Hepatocyte (in vitro differentiated cells): ENCODE results near the gene FMNL2.

ENCODE experiments used
- EZH2phosphoT487 ChIP-seq: fragments of 200-600 bp; sonication (generic); IDR thresholded peaks from one replicate; pipeline ENCODE4 v1.6.1; 2018; ENCODE audit warnings: antibody characterized with exemption, mild to moderate bottlenecking, low read depth, moderate library complexity; ENCODE audit not compliant: unreplicated experiment, severe bottlenecking
- TF ChIP-seq, protein P1 (sequence below): fragments of 200-600 bp; sonication (generic); IDR thresholded peaks from 2 replicates; pipeline ENCODE4 v1.5.1; 2016; ENCODE audit warnings: antibody characterized with exemption, mild to moderate bottlenecking; ENCODE audit not compliant: poor library complexity

DNA sequence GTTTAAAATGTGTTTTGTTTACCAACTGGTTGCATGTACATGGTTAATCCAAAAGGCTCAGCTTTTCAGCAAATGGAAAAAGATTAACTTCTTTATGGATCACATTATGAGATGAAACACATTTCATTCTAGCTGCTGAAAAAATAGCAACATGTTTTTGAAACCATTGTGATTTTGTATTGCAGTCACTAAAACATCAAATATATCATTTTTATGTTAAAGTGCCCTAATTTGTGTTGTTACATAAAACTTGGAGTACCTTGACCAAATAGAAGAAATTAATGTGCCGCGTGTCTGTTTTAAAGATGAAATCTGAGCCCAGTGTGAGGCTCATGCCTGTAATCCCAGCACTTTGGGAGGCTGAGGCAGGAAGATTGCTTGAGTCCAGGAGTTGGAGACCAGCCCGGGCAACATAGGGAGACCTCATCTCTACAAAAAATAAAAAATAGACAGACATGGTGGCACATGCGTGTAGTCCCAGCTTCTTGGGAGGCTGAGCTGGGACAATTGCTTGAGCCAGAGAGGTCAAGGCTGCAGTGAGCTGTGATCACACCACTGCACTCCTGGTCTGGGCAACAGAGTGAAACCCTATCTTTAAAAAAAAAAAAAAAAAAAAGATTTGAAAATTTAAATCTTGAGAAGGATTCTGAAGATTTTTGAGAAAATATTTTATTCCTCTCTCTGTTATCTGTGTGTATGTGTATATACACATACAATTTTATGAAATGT lies 96.6 kb downstream of the FMNL2 start:
- TF ChIP-seq, protein P1, sequence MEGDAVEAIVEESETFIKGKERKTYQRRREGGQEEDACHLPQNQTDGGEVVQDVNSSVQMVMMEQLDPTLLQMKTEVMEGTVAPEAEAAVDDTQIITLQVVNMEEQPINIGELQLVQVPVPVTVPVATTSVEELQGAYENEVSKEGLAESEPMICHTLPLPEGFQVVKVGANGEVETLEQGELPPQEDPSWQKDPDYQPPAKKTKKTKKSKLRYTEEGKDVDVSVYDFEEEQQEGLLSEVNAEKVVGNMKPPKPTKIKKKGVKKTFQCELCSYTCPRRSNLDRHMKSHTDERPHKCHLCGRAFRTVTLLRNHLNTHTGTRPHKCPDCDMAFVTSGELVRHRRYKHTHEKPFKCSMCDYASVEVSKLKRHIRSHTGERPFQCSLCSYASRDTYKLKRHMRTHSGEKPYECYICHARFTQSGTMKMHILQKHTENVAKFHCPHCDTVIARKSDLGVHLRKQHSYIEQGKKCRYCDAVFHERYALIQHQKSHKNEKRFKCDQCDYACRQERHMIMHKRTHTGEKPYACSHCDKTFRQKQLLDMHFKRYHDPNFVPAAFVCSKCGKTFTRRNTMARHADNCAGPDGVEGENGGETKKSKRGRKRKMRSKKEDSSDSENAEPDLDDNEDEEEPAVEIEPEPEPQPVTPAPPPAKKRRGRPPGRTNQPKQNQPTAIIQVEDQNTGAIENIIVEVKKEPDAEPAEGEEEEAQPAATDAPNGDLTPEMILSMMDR: no peak
- no peak for TF ChIP-seq EZH2phosphoT487
